HepG2 (cell line): Measurements from ENCODE around the gene QSER1. TPM values are rescaled to one million over a fixed set of nuclear protein-coding genes. Genes with fewer than 3 reads are reported as not detected.

Source experiments
- ATAC-seq: fragments of 200-7000 bp; cut with Tn5 transposase; 3 replicates; pipeline ENCODE4 v1.9.1; 2020; ENCODE audit warnings: mild to moderate bottlenecking, moderate library complexity
- BruUV-seq: library from RNA; stranded (reverse); fragments of 400-500 nt; replicated peaks from 2 replicates; lab custom pipeline; 2021; lab: Mats Ljungman, UMichigan
- CTCF ChIA-PET: fragments of 300-600 bp; formaldehyde crosslinking; extraction: SDS; loops from one replicate; lab custom pipeline; 2021; ENCODE audit warnings: low total read pairs, inconsistent platforms, low intra/inter-chr PET ratio; lab: Yijun Ruan, JAX
- POLR2A ChIA-PET: fragments of 350-600 bp; sonication (Branson Sonifier 250); formaldehyde crosslinking; loops from one replicate; lab custom pipeline; 2020; ENCODE audit warnings: antibody characterized with exemption, inconsistent platforms; lab: Yijun Ruan, JAX
- DNase-seq: peaks from one replicate; pipeline ENCODE4 v3.0.0-alpha.2; 2015; ENCODE audit warnings: low spot score
- FAIRE-seq: peaks from 3 replicates; lab custom pipeline; 2011; peaks lifted over from hg19 to GRCh38; lab: Jason Lieb, UNC
- H2AFZ ChIP-seq: one replicate; pipeline ENCODE4 v1.6.1; 2011; ENCODE audit warnings: low read length, inconsistent platforms
- H3K27ac ChIP-seq: fragments of 300-600 bp; 3 replicates; pipeline ENCODE4 v1.8.0; 2011; ENCODE audit warnings: mixed run types, mild to moderate bottlenecking, mixed read lengths, low read length, inconsistent platforms; ENCODE audit not compliant: insufficient read depth; ENCODE audit errors: extremely low read length
- H3K27me3 ChIP-seq, 2 experiments: fragments of 200-600 bp in 1 of 2; 2 replicates in 1 of 2; 3 replicates in 1 of 2; pipeline versions ENCODE4 v1.6.0 to v1.8.0; 2011; ENCODE audit warnings: low read length in 2 of 2, mild to moderate bottlenecking in 2 of 2, moderate library complexity in 2 of 2, inconsistent platforms in 1 of 2; ENCODE audit not compliant: insufficient read depth in 2 of 2, control insufficient read depth in 1 of 2
- H3K36me3 ChIP-seq, 2 experiments: fragments of 200-600 bp in 1 of 2; replicated peaks in 1 of 2; 2 replicates in 1 of 2; 3 replicates in 1 of 2; pipeline versions ENCODE4 v1.5.1 to v1.8.0; 2011; ENCODE audit warnings: low read length in 2 of 2, inconsistent platforms in 1 of 2; ENCODE audit not compliant: insufficient read depth in 2 of 2, control insufficient read depth in 1 of 2
- H3K4me1 ChIP-seq: 2 replicates; pipeline ENCODE4 v1.5.1; 2012; ENCODE audit warnings: low read length, inconsistent platforms; ENCODE audit not compliant: insufficient read depth
- H3K4me2 ChIP-seq: 2 replicates; pipeline ENCODE4 v1.6.0; 2011; ENCODE audit warnings: low read depth, low read length, inconsistent platforms
- H3K4me3 ChIP-seq, 3 experiments: fragments of 200-600 bp in 1 of 3; sonication (generic), shearing (Covaris generic) in 1 of 3; replicated peaks in 1 of 3; 2 replicates each; pipeline ENCODE4 v1.5.1; 2011 to 2016; ENCODE audit warnings: low read length in 3 of 3, inconsistent platforms in 2 of 3, low read depth in 2 of 3, mild to moderate bottlenecking in 2 of 3, control low read depth in 1 of 3, mixed read lengths in 1 of 3; ENCODE audit not compliant: insufficient read depth in 1 of 3
- H3K79me2 ChIP-seq: one replicate; pipeline ENCODE4 v1.6.1; 2011; ENCODE audit warnings: low read length, inconsistent platforms; ENCODE audit not compliant: insufficient read depth
- H3K9ac ChIP-seq: 2 replicates; pipeline ENCODE4 v1.6.0; 2011; ENCODE audit warnings: mild to moderate bottlenecking, low read depth, low read length, inconsistent platforms; ENCODE audit not compliant: insufficient read depth
- H3K9me3 ChIP-seq: 2 replicates; pipeline ENCODE4 v1.5.1; 2012; ENCODE audit warnings: mild to moderate bottlenecking, low read length
- H4K20me1 ChIP-seq: 2 replicates; pipeline ENCODE4 v1.6.0; 2011; ENCODE audit warnings: inconsistent platforms, mild to moderate bottlenecking, low read length, moderate library complexity; ENCODE audit not compliant: insufficient read depth
- BRF2 ChIP-seq: sonication (generic); formaldehyde crosslinking; IDR thresholded peaks from 2 replicates; pipeline ENCODE4 v1.8.1; 2022; ENCODE audit warnings: mild to moderate bottlenecking, missing genetic modification reagents
- CHCHD3 ChIP-seq: sonication (generic); formaldehyde crosslinking; IDR thresholded peaks from 2 replicates; pipeline ENCODE4 v1.8.0; 2022; ENCODE audit warnings: mild to moderate bottlenecking, missing genetic modification reagents, moderate library complexity
- E2F2 ChIP-seq: sonication (generic); formaldehyde crosslinking; IDR thresholded peaks from 2 replicates; pipeline ENCODE4 v1.4.0; 2020; ENCODE audit warnings: missing genetic modification reagents, borderline replicate concordance
- GATAD2A ChIP-seq: IDR thresholded peaks from 2 replicates; pipeline ENCODE4 v1.6.1; 2016
- KLF11 ChIP-seq: IDR thresholded peaks from 2 replicates; pipeline ENCODE4 v1.6.1; 2016; ENCODE audit warnings: missing compliant biosample characterization
- MAFF ChIP-seq: IDR thresholded peaks from 2 replicates; pipeline ENCODE4 v1.6.1; 2011; ENCODE audit warnings: low read depth, low read length, improper control_type of control experiment
- MAFK ChIP-seq, 2 experiments: IDR thresholded peaks in 1 of 2; conservative IDR thresholded peaks in 1 of 2; 2 replicates each; pipeline ENCODE4 v1.6.1; 2011; ENCODE audit warnings: improper control_type of control experiment in 2 of 2, low read length in 2 of 2
- MAZ ChIP-seq, 2 experiments: sonication (generic) in 1 of 2; formaldehyde crosslinking in 1 of 2; IDR thresholded peaks; 2 replicates each; pipeline versions ENCODE4 v1.5.0 to v1.6.1; 2012 to 2020; ENCODE audit warnings: low read depth in 2 of 2, mild to moderate bottlenecking in 2 of 2, borderline replicate concordance in 1 of 2, improper control_type of control experiment in 1 of 2, low read length in 1 of 2, missing genetic modification reagents in 1 of 2, moderate library complexity in 1 of 2
- NR2F2 ChIP-seq: IDR thresholded peaks from 2 replicates; pipeline ENCODE4 v1.6.1; 2012; ENCODE audit warnings: low read depth, inconsistent platforms, borderline replicate concordance
- SUZ12 ChIP-seq: fragments of 150-350 bp; IDR thresholded peaks from 2 replicates; pipeline ENCODE4 v1.6.1; 2014; ENCODE audit warnings: low read depth, low read length
- ZNF564 ChIP-seq: sonication (generic); formaldehyde crosslinking; IDR thresholded peaks from 2 replicates; pipeline ENCODE4 v1.8.1; 2023; ENCODE audit warnings: mild to moderate bottlenecking, missing genetic modification reagents
- ZNF770 ChIP-seq: sonication (generic); formaldehyde crosslinking; IDR thresholded peaks from 2 replicates; pipeline ENCODE4 v1.5.0; 2020; ENCODE audit warnings: mild to moderate bottlenecking, missing genetic modification reagents
- WGBS: methylation state at CpG from one replicate; pipeline ENCODE4 v1.1.6; 2017; ENCODE audit warnings: low lambda C conversion rate; 5-methylcytosine and 5-hydroxymethylcytosine counted together
- in situ Hi-C: cut with HindIII; loops from 2 replicates; pipeline ENCODE4 v1.10.0; 2017; ENCODE audit warnings: low pct_unique_long_range_greater_than_20kb; ENCODE audit not compliant: extremely low pct_ligation_motif_present
- intact Hi-C: fragments of 100-400 bp; cut with micrococcal nuclease; formaldehyde crosslinking; loops from one replicate; pipeline ENCODE4 v1.10.0; 2022; ENCODE audit not compliant: unreplicated experiment
- polyA plus RNA-seq, 8 experiments: library from polyadenylated mRNA; depleted of rRNA in 3 of 8; stranded (reverse) in 7 of 8; unstranded in 1 of 8; fragments of >200 nt; fragmentation: Illumina TruSeq in 4 of 8; extraction: Trizol in 4 of 8; gene quantifications; 2 replicates each; pipeline versions ENCODE4 v1.2.1 to v1.2.3, GENCODE V29; 2011 to 2016; ENCODE audit warnings: low read depth in 4 of 8, missing spikeins in 1 of 8, mixed read lengths in 1 of 8; ENCODE audit not compliant: insufficient read depth in 1 of 8
- total RNA-seq, 5 experiments: library from RNA; depleted of rRNA; stranded (reverse); fragments of >200 nt; fragmentation: Illumina TruSeq; extraction: Trizol; gene quantifications; 2 replicates each; pipeline ENCODE4 v1.2.3, GENCODE V29; 2016; ENCODE audit warnings: low read depth in 1 of 5
- TF ChIP-seq, protein P1 (sequence below): sonication (generic); formaldehyde crosslinking; IDR thresholded peaks from 2 replicates; pipeline ENCODE4 v1.5.1; 2020; ENCODE audit warnings: missing genetic modification reagents, mild to moderate bottlenecking, borderline replicate concordance

QSER1 gene
- total and polyA plus RNA-seq, 2 of the 13 experiments (the other 11 are each of a cell fraction or from before 2014, with no cell fraction given): 8.9 to 17.3 TPM

- Histone ChIP-seq H2AFZ (no peak overlapping the region), H3K27ac (no peak overlapping the region), H3K4me1 (no peaks in the 10 kb centered on the region), H3K4me3 (no peak overlapping the region), H3K36me3 (no peaks in the 10 kb centered on the region), H3K9ac (no peak overlapping the region), H4K20me1 (no peaks in the 10 kb centered on the region), H3K4me2 (no peak overlapping the region), H3K27me3 (no peaks in the 10 kb centered on the region; a peak in 1 of 5 replicates), H3K79me2 (no peaks in the 10 kb centered on the region), H3K9me3 (no peaks in the 10 kb centered on the region)
- no peak for ATAC-seq
- FAIRE-seq: no peak
- POLR2A ChIA-PET: no interaction called here
- in situ Hi-C loops: no loop called here
- BruUV-seq: no TSS peak
- intact Hi-C loops: no loop called here
- 47% methylated on average over 3 of the region's 3 CpGs for WGBS
- CTCF ChIA-PET: no interaction called here
- no peak for DNase-seq
- peak; percentile 62 to 83 for TF ChIP-seq MAFK (conservative IDR thresholded peaks at IDR 0.05 in 1 of 2, IDR thresholded peaks at IDR 0.05 in 1 of 2; ENCODE audit: low read length in 2 of 2)
- TF ChIP-seq MAFF: peak; percentile 69
- TF ChIP-seq MAZ (IDR thresholded peaks at IDR 0.05; ENCODE audit: borderline replicate concordance, low read depth, low read length): no peak
- TF ChIP-seq MAZ (CRISPR knock-in tag; IDR thresholded peaks at IDR 0.05; ENCODE audit: low read depth): no peak
These were observed 98.8 kb downstream of the QSER1 start for GRCh38 chr11:32991427-32991826.

- ATAC-seq: no peak
- Histone ChIP-seq H3K4me1 (no peaks in the 10 kb centered on the region), H3K4me3 (no peak overlapping the region), H3K4me2 (no peak overlapping the region), H3K27me3 (no peaks in the 10 kb centered on the region; a peak in 1 of 5 replicates), H3K36me3 (no peaks in the 10 kb centered on the region), H3K79me2 (no peaks in the 10 kb centered on the region), H2AFZ (no peak overlapping the region), H3K9ac (no peak overlapping the region), H3K27ac (no peak overlapping the region), H3K9me3 (no peaks in the 10 kb centered on the region), H4K20me1 (no peaks in the 10 kb centered on the region)
- BruUV-seq: no TSS peak
- CTCF ChIA-PET: no interaction called here
- POLR2A ChIA-PET: no interaction called here
- FAIRE-seq: no peak
- intact Hi-C loops: no loop called here
- in situ Hi-C loops: no loop called here
- no peak for DNase-seq
- TF ChIP-seq E2F2 (CRISPR knock-in tag) (no peak), SUZ12 (no peak), BRF2 (no peak), ZNF770 (no peak), CHCHD3 (no peak), NR2F2 (no peak), GATAD2A (CRISPR knock-in tag) (no peak), ZNF564 (CRISPR knock-in tag) (no peak), KLF11 (CRISPR knock-in tag) (no peak)
- TF ChIP-seq, protein P1, sequence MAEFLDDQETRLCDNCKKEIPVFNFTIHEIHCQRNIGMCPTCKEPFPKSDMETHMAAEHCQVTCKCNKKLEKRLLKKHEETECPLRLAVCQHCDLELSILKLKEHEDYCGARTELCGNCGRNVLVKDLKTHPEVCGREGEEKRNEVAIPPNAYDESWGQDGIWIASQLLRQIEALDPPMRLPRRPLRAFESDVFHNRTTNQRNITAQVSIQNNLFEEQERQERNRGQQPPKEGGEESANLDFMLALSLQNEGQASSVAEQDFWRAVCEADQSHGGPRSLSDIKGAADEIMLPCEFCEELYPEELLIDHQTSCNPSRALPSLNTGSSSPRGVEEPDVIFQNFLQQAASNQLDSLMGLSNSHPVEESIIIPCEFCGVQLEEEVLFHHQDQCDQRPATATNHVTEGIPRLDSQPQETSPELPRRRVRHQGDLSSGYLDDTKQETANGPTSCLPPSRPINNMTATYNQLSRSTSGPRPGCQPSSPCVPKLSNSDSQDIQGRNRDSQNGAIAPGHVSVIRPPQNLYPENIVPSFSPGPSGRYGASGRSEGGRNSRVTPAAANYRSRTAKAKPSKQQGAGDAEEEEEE (CRISPR knock-in tag): no peak
These were observed 99.3 kb downstream of the QSER1 start for GRCh38 chr11:32991898-32992297.
